Measurements from ENCODE around the gene KLK12.

- TF ChIP-seq CTCF (IDR thresholded peaks at IDR 0.05) = no peak
- TF ChIP-seq POLR2A (IDR thresholded peaks at IDR 0.05) = no peak
Measured at GRCh38 chr19:51079481-51080110, 44.8 kb upstream of the KLK12 start.

Measured in right lobe of liver (tissue), 4 donors.